ENCODE data around the gene TRMO. TPM values are rescaled to one million over a fixed set of nuclear protein-coding genes. Genes with fewer than 3 reads are reported as not detected.

Gene TRMO
- total and polyA plus RNA-seq, 2 of the 13 experiments (the other 11 are each of a cell fraction or from before 2014, with no cell fraction given), result 8.7 to 18.6 TPM

DNA sequence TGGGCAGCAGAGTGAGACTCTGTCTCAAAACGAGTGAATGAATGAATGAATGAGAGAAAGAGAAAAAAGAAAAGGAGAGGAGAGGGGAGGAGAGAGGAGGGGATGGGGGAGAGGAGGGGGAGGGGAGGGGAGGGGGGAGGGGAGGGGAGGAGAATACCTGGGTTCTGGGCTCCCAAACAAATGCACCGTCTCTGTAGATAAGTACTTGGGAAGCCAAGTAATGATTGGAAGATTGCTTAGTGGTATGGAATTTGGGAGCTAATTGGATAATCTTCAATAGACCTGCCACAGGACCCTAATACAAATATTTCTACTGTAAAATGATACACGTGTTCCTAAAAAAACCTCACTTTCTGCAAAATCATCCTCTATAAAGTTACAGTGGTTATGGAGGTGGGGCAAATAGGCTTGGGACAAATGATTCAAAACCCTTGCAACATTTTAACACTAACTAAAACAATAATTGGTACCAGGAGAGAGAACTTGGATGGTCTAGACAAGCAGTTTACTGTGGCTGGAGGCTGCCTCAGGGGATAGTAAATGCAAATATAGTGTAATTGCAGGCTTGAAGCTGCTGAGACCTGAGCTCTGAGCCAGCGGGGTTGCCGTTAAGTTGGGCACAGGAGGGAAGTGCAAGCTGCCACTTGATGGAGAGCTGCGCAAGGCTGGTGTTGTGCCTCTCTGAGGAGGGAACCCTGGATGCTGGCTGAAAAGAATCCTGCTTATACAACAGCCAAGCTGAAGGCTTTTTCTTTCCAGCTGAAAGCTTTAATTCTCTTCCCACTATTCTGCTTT is 12.2 kb upstream of the TRMO start:
- CTCF ChIA-PET (ENCODE audit: low intra/inter-chr PET ratio, low total read pairs), result no interaction called here
- ATAC-seq, result no peak
- Histone ChIP-seq H3K4me3 (replicated peaks in 1 of 3; ENCODE audit: insufficient read depth in 1 of 3, low read depth in 2 of 3, low read length in 3 of 3) (no peak overlapping the region), H3K79me2 (ENCODE audit: insufficient read depth, low read length) (no peaks in the 10 kb centered on the region), H3K9me3 (ENCODE audit: low read length) (no peaks in the 10 kb centered on the region), H3K36me3 (replicated peaks in 1 of 2; ENCODE audit: control insufficient read depth in 1 of 2, insufficient read depth in 2 of 2, low read length in 2 of 2) (no peaks in the 10 kb centered on the region), H3K27me3 (ENCODE audit: control insufficient read depth in 1 of 2, insufficient read depth in 2 of 2, low read length in 2 of 2) (peaks cover 2 to 4% of the 10 kb centered on the region in 2 experiments; a peak in 1 of 5 replicates), H3K4me1 (ENCODE audit: insufficient read depth, low read length) (no peaks in the 10 kb centered on the region), H3K27ac (ENCODE audit: extremely low read length, insufficient read depth, low read length) (no peak overlapping the region), H2AFZ (ENCODE audit: low read length) (no peak overlapping the region), H4K20me1 (ENCODE audit: insufficient read depth, low read length) (no peaks in the 10 kb centered on the region), H3K9ac (ENCODE audit: insufficient read depth, low read depth, low read length) (no peak overlapping the region), H3K4me2 (ENCODE audit: low read depth, low read length) (no peak overlapping the region)
- intact Hi-C loops (cut with micrococcal nuclease; ENCODE audit: unreplicated experiment) (no loop called here), in situ Hi-C loops (cut with HindIII; ENCODE audit: extremely low pct_ligation_motif_present, low pct_unique_long_range_greater_than_20kb) (no loop called here)
- BruUV-seq (replicated peaks), result no TSS peak
- POLR2A ChIA-PET, result no interaction called here
- WGBS (ENCODE audit: low lambda C conversion rate), result 19% methylated on average over 5 of the region's 6 CpGs
- no peak for DNase-seq (ENCODE audit: low spot score)
- TF ChIP-seq DMAP1 (CRISPR knock-in tag; IDR thresholded peaks at IDR 0.05), result no peak
- no peak for TF ChIP-seq ZEB1 (IDR thresholded peaks at IDR 0.05; ENCODE audit: insufficient replicate concordance, low read depth)
- no peak for TF ChIP-seq HOXD1 (CRISPR knock-in tag; IDR thresholded peaks at IDR 0.05)
- TF ChIP-seq, protein P1, sequence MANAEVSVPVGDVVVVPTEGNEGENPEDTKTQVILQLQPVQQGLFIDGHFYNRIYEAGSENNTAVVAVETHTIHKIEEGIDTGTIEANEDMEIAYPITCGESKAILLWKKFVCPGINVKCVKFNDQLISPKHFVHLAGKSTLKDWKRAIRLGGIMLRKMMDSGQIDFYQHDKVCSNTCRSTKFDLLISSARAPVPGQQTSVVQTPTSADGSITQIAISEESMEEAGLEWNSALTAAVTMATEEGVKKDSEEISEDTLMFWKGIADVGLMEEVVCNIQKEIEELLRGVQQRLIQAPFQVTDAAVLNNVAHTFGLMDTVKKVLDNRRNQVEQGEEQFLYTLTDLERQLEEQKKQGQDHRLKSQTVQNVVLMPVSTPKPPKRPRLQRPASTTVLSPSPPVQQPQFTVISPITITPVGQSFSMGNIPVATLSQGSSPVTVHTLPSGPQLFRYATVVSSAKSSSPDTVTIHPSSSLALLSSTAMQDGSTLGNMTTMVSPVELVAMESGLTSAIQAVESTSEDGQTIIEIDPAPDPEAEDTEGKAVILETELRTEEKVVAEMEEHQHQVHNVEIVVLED (CRISPR knock-in tag; IDR thresholded peaks at IDR 0.05; ENCODE audit: borderline replicate concordance), result no peak
- TF ChIP-seq HNRNPK (IDR thresholded peaks at IDR 0.05; ENCODE audit: low read depth, low read length, poor library complexity, severe bottlenecking), result peak; percentile 59
- TF ChIP-seq, protein P2, sequence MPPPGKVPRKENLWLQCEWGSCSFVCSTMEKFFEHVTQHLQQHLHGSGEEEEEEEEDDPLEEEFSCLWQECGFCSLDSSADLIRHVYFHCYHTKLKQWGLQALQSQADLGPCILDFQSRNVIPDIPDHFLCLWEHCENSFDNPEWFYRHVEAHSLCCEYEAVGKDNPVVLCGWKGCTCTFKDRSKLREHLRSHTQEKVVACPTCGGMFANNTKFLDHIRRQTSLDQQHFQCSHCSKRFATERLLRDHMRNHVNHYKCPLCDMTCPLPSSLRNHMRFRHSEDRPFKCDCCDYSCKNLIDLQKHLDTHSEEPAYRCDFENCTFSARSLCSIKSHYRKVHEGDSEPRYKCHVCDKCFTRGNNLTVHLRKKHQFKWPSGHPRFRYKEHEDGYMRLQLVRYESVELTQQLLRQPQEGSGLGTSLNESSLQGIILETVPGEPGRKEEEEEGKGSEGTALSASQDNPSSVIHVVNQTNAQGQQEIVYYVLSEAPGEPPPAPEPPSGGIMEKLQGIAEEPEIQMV (CRISPR knock-in tag; IDR thresholded peaks at IDR 0.05; ENCODE audit: low read depth), result no peak
- no peak for FAIRE-seq
